GM19035 (cell line): ENCODE measurements around the gene LDHAL6B.

Source experiments
- ATAC-seq: cut with Tn5 transposase; IDR thresholded peaks from one replicate; pipeline ENCODE4 v1.9.1; 2021; ENCODE audit not compliant: unreplicated experiment

The LDHAL6B gene

DNA sequence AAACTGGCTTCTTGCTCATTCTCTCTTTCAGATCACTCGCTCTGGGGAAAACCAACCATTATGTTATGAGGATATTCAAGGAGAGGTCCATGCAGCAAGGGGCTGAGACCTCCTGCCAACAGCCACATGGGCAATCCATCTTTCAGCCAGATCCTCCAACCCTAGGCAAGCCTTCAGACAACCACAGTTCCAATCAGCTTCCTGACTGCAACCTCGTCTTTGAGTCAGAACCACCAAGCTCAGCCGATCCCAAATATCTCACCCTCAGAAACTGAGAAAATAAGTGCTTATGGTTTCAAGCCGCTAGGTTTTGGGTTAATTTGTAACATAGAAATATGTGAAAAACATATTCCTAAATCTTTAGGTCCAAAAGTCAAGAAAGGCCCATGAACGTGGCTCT lies 10.3 kb downstream of the LDHAL6B start:
- no peak for ATAC-seq

GRCh38 chr15:59217876-59218498 lies 11.3 kb downstream of the LDHAL6B start:
- no peak for ATAC-seq

DNA sequence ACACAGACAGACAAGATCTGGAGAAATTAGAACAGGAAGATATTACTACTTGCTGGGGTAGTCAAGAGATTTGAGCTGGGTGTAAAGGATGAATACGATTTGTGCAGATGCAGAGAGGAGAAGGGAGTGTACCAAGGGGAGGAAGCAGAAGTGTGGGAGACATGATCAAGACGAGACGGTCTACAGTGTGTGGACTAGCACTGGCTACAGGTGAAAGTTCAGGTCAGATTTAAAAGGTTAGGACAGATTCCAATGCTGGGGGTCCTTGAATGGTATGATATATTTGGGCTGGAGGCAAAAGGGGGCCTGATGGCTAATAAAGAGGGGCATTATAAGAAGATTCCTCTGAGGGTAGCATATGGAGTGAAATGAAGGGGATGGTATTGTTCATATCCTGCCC lies 12.1 kb downstream of the LDHAL6B start:
- no peak for ATAC-seq

DNA sequence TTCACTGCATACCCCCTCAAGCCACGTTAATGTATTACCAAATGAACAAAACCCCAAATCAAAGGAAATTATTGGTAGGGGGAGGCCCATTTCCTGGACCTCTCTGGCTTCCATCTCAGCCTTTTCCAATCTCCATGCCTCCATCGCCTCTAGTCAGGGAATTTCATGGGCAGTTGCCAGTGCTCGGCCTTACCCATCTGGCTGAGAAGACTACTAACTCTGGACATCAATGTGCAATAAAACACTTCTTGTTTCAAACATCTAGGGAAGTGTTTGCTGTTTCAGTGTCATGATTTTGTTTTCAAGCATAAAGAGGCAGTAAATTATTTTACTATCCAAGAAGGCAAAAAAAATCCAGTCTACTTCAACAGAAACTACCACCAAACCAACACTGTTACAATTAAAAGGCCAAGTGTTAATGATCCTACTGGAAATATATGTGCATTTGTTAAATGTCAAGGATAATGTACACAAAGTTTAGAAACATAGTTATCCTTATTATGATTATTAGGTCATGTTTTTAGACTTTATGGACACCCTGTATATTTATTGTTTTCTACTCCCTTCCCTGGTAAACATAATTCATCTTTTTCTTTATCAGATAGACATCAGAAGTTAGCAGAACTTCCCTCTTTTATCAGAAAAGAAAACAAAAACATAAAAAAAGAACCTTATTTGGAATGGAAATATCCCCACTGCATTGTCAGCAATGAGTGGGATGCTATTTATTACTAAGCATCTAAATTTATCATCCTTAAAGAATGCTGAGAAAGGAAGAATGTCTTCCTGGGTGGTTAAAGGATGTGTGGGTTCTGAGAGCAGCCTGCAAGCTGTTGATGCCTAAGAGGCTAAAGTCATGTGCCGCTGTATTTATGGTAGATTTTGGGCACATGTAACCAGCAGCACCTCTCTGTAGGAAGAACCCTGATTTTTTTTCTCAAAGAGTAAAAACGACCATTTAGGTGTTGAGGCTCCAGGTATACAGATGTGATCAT lies 15.2 kb downstream of the LDHAL6B start:
- no peak for ATAC-seq

- ATAC-seq, result no peak
Observed at GRCh38 chr15:59222906-59223550, 16.4 kb downstream of the LDHAL6B start.

- ATAC-seq, result no peak
Observed at GRCh38 chr15:59223736-59224135, 17.1 kb downstream of the LDHAL6B start.

DNA sequence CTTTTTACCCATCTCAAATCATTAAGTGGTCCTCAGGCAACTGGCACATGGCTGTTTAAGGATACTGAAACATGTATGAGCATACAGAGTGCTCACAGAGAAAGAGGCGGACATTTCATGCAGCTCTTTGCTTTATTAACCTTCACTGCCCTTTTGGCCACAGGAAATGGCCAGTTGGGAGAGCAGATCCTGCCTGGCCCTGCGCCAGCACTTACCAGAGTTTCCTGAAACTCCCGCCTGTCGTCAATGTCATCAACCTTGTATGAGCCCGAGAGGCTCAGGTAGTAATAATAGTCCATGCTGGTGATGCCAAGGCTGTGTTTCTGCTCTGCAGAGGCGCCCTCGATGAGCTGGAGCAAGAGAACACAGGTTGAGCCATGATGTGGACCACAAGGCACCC lies 17.8 kb downstream of the LDHAL6B start:
- no peak for ATAC-seq

DNA sequence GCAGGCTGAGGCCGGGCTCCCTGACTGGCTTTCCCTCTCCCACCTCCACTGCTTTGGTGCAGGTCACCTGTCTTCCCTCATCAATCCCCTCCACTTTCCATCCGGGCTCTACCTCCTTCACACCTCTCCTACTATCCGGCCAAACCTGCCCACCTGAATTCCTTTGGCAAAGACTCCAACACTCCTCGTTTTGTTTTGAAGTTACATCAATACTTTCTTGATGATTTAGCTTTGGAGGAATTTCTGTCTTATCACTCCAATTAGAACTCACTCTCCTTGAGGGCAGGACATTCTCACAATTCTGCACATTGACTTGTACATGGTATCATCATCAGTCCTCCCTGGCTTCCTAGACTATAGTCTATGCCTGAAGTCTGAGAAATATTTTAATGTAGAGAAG lies 20.4 kb downstream of the LDHAL6B start:
- ATAC-seq, result no peak

- ATAC-seq, result no peak
Observed at GRCh38 chr15:59229015-59229414, 22.4 kb downstream of the LDHAL6B start.

- no peak for ATAC-seq
Observed at GRCh38 chr15:59229453-59229852, 22.8 kb downstream of the LDHAL6B start.

- no peak for ATAC-seq
Observed at GRCh38 chr15:59230531-59231055, 23.9 kb downstream of the LDHAL6B start.

DNA sequence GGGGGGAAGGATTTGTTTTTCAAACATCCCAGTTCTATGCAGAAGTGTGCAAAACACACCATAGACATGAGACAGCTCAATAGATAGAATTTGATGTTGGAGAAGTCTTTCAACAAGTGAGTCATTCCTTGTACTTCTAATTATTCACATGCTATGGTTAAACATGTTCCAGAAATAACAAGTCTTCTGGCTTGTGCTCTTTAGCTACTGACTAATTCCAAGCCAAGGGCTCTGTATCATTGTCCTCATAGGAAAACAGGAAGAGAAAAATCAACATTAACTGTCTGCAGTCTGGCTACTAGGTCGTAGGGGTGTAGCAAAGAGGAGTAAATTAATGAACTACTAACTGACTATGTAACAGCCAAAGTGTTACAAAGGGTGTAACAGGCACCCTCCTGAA lies 25.8 kb downstream of the LDHAL6B start:
- ATAC-seq, result no peak

- ATAC-seq, result no peak
Observed at GRCh38 chr15:59236394-59236793, 29.8 kb downstream of the LDHAL6B start.

DNA sequence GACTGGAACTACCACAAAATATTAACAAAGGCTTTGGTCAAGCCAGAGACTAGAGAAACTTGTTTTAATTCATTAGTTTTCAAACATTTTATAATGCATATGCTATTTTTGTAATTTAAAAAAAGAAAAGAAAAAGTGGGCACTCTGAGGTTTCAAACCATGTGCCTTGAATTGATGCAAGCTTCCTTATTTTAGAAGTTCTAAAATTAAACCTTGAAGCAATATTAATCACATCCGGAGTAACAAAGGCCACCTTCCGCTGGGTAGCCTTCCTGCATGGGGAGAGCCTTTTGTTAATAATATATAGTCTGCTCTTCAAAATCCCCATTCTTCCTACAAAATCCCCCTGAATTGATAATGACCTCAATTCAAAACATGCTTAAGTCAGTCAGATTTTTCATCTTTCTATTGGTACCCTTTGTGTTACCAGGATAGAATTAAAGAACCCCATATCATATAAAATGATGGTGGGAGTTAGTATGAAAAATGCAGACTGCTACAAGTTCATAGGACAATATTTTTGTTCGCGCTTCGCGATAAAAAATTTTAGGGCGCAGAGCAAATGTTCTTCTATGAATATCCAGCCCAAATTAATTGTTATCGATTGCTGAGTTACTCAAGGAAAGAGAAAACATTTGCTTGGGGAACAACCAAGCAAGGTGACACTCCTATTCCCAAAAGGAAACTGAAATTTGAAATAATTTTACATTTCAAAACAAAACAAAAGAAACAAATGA lies 30.6 kb downstream of the LDHAL6B start:
- ATAC-seq, result peak; percentile 69

DNA sequence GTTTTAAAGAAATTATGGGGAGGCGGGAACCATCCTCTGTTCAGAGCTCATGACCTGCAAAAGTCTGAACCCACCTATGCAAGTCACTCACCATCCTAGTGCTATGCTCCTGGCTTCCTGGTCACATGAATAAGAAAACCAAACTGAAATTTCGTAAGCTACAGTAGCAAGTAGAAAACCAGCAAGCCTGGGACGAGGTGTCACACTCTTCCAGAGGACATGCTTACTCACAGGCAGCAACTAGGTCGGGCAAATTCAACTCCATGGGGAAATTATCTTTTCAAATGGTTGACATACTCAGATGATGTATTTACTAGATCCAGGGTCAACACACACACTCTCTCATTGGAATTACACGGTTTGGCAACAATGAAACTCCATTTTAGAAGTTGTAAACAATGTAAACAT lies 31.3 kb downstream of the LDHAL6B start:
- peak; percentile 45 for ATAC-seq

- no peak for ATAC-seq
Observed at GRCh38 chr15:59240036-59240435, 33.4 kb downstream of the LDHAL6B start.

DNA sequence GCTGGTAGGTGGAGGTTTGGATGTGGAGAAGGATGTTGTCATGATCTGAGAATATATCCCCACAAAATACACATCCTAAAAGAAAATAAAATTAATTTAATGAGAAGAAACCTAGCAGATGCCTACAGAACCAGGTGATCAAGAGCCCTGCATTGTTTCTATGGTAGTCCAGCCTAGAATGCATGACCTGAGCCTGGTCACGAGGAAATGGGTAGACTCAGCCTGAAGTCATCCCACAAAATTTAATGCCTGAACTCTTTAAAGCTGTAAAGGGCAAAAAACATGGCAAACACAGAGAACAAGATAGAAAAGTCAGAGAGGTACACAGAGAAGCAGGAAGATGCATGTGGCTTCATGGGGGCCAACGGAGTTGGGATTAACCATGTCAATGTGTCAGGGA lies 36.0 kb downstream of the LDHAL6B start:
- ATAC-seq, result no peak

- ATAC-seq, result no peak
Observed at GRCh38 chr15:59243622-59244021, 37.0 kb downstream of the LDHAL6B start.

DNA sequence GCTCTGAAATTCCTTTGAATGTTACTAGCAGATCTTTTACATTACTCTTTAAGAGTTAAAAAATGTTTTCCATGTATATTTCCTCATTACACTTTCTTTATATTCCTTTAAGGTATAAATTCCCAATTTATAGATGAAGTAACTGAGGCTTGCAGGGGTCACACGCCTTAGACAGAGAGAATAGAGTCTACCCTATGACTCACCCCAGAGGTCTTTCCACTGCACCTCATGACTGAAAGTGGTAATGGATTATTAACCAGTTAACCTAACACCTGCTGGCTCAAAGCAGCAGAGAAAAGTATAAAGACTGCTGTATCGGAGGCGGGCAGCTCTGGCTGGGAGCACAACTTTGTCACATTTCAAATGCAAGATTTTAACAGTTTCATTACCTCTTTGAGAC lies 37.7 kb downstream of the LDHAL6B start:
- peak; percentile 74 for ATAC-seq

- ATAC-seq, result no peak
Observed at GRCh38 chr15:59245559-59245958, 38.9 kb downstream of the LDHAL6B start.

- no peak for ATAC-seq
Observed at GRCh38 chr15:59247364-59247763, 40.7 kb downstream of the LDHAL6B start.
